ENCODE results near the gene FOXO3.

- TF ChIP-seq POLR2AphosphoS5 (IDR thresholded peaks at IDR 0.05; ENCODE audit: borderline replicate concordance, low read depth, low read length) (no peak), EZH2 (IDR thresholded peaks at IDR 0.05) (no peak)
Observed at GRCh38 chr6:108661982-108662381, 101.3 kb downstream of the FOXO3 start.
